Right hindlimb (tissue), 1 donor: ENCODE data around the gene MTUS2.
"Not testable (repeated sequence)": the region's sequence is repeated elsewhere in the genome, so short reads cannot be mapped to it uniquely, and the experiment has no call there.

ENCODE experiments used
- DNase-seq: peaks from one replicate; pipeline ENCODE4 v3.0.0-alpha.2; 2018

MTUS2 gene

DNA sequence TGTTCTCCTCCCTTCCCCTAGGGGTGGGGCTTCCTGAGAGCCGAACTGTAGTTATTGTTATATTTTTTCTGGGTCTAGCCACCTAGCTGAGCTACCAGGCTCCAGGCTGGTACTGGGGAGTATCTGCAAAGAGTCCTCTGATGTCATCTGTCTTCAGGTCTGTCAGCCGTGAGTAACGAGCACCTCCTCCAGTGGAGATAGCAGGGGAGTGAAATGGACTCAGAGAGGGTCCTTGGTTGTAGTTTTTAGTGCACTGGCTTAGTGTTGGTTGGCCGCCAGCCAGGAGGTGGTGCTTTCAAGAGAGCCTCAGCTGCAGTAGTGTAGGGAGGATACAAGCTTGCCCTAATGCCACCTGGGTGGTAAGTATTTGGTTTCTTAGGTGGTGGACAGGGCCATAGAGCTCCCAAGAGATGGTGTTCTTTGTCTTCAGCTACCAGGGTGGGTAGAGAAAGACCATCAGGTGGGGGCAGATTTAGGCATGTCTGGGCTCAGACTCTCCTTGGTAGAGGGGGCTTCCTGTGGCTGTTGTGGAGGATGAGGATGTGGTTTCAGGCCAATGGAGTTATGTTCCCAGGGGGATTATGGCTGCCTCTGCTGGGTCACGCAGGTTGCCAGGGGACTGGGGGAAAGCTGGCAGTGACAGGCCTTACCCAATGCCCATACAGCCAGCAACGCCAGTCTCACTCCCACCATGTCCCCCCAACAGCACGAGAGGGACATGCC lies 525.9 kb downstream of the MTUS2 start:
- DNase-seq, result not testable (repeated sequence)

DNA sequence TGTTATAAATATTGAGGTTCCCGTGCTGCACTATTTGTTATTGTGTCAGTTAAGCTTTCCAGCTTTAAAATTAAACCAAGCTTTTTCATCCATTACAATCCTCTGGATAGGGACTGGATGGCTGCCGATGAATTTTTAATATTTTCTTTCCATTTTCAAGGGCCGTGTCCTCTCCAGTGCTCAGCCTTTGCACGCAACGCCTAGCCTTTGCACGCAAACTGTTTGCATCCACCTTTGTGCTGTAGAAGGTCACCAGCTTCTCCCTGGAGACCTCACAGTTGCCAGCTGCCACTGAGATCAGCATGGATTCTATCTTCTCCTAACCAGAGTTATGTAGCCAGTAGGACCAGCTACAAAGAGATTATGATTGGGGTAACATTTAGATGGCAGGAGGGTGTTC lies 534.9 kb downstream of the MTUS2 start:
- no peak for DNase-seq

DNA sequence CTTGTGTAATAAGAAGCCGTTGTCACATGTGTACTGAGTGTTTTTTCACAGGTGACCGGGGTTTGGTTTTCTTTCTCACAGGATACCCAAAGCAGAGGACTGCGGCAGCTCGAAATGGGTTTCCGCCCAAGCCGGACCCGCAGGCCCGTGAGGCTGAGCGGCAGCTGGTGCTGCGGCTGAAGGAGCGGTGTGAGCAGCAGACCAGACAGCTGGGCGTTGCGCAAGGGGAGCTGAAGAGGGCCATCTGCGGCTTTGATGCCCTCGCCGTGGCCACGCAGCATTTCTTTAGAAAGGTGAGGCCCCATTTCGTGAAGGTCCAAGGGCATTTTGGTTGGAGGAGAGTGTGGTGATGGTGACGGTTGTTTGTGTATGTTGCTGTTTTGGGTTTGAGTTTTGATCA lies 539.0 kb downstream of the MTUS2 start:
- DNase-seq, result no peak

DNA sequence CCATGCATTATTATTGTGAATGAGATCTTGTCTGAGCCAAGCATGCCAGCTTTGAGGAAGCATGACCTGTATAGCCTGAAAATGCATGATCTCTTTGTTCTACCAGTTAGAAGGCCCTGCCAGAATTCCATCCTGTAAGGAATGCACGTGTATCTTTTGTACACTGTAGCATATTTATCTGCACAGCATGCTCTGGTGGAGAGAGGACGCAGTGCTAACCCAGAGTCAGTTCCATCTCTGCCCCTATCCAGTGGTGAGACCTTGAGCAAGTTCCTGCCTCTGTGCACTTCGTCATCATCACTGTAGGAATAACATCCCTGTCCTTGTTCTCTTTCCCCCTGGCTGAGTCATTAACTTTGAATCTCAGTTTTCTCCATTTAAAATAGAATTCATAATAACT lies 541.6 kb downstream of the MTUS2 start:
- no peak for DNase-seq

DNA sequence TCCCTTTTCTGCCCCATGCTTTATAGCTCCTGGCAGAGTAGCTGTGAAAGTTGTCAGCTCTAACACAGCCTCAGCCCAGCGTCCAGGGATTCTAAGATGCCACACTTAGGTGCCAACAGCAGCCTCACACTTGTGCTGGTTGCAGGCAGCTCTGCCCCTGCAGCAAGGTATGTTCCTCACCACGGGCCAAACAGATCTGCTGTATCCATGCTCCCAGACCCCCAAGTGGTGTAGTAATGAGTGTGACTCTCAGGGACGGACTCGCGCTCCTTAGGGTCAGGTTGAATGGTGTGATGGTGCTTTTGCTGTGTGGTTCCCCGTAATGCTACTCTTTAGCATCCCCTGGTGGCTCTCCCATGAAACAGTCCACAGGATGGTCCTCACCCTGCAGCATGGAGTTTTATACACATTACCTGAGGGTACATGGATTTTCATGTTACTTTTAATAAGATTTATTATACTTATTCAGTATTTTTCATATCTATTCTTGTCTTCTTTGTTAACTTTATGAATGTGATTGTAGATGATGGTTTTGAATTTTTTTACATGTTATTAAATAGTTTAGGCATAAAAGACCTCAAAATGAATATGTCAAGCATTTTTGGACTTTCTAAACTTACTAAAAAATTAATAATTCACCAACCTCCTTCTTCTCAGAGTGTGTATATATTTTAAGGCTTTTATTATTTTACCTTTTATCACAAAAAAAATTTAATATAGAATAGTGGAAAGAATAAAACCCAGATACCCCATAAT lies 542.9 kb downstream of the MTUS2 start:
- peak; percentile 39 for DNase-seq

DNA sequence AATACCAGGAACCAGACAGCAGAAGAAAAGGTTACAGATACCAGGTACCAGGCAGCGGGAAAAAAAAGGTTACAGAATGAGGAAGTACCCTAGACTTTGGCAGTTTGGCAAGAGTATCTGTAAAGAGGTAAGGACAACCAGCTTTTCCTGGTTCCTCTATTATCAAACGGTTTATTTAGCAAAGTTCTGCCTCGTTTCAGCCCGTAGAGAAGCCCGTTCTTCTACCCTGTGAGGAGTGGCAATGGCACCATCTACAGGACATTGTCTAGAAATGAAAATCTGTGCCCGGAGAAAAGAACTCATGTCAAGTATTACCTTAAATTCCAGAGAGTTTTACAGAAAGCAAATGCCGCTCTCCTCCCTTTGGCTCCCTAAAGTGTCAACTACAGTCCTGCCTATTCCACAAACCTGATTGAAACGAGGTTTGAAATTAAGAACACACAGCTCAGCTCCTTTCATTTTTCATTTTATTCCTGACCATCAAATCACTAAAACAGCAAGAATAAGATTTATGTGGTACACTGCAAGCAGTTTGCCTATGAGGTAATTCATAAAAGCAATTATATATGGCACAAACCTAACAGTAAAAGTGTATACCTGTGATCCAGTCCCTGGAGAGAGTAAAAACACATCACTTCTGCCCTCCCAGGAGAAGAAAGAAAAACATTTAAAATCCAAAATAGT lies 549.1 kb downstream of the MTUS2 start:
- DNase-seq, result no peak

DNA sequence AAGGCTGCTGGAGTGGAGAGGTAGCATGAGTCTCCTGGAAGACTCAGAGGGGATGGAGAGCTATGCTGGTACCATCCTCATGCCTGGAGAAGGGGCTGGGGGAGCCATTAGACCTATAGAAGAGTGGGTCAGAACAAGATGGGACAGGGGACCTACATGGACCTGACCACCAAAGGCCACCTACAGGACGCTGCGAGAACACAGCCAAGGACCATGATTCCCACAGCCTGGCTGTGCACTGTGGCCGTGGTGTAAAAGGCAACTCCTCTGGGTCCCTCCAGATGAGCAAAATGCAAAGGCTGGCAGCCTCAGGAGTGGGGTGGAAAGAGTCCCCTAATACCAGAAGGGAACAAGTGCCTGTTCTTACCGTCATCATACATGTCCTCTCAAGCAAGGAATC lies 559.1 kb downstream of the MTUS2 start:
- DNase-seq, result no peak

DNA sequence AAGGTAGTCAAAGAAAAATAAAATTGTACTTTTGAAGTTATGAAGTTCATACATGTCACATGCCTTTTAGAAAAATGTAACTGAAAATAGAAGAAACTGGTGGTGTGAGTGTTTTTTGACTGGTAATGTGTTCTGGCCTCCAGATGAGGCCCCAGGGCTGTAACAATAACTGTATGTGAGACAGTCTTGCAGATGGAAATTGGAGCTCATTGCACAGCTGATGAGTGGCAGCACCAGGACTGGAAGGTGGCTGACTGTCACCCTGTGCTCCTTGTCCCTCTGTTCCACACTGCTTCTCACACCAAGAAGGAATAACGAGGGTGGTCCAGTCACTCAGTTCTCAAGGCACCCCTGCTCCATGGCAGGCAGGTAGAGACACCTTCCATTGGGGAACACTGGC lies 559.7 kb downstream of the MTUS2 start:
- no peak for DNase-seq

DNA sequence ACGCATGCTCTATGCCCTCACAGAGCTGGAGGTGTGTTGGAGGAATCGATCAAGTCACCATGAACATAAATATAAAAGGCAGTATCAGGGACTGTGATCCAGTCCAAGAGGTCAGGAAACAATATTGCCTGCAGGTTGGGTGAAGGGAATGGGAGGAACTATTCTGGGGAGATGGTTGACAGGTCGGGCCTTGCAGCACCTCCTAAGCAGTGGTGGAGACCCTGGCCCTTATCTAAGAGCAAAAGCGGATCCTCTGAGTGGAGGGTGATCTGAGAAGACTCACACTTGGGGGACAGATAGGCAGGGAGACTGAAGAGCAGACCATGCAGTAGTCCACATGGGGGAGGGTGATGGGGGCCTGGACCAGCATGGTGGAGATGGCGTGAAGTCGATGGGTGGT lies 561.9 kb downstream of the MTUS2 start:
- no peak for DNase-seq

DNA sequence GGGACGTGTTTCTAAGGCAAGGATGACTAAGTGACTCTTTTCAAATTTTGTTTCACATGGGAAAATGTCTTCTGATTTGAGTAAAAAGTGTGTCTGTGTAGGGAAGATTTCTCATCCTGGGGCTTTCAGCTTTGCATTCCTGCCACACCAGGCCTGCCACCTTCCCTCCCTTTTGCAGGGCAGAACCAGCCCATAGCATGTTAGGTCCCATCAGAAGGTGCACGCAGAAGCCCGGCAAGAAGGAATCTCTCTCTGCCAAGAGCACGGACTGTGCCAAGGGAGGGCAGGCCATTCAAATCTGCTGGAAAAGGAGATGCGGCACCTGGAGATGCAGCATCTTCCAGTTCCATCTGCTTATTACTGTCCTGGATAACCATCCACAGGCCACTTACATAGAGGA lies 563.3 kb downstream of the MTUS2 start:
- DNase-seq, result no peak

DNA sequence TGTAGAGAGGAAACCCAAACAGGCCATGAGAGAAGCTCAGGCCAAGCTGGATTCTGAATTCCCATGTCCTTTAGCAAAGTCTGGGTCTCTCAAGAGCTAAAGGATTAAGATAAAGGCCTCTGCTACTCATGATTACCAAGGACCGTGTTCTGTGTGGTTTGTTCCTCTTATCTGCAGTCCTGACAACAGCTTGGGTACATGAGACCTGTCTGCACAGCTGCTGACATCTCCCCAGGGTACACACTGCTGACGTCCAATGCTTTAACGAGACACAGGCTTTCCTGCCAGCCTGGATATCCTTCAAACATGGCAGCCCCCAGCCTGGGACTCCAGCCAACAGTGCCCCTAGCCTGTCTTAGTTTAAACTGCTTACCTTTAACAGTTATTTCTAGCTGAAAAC lies 564.3 kb downstream of the MTUS2 start:
- DNase-seq, result peak; percentile 33

DNA sequence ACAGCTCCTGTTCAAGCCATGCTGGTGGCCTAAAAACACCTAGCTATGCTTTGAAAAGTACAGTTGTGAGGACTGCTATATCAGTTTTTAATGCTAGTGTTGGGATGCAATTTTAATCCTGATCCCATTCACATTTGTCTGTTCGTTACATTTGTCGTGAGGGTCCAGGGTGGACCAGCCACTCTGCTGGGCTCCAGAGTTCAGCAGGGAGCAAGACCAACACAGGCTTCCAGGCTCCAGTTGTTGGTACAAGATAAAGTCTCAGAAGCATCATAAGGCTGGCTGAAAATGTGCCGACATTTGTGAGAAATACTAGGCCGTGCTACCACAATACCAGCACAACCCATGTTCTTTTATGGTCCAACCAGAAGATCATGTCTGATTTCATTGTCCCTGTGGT lies 564.7 kb downstream of the MTUS2 start:
- DNase-seq, result no peak

DNA sequence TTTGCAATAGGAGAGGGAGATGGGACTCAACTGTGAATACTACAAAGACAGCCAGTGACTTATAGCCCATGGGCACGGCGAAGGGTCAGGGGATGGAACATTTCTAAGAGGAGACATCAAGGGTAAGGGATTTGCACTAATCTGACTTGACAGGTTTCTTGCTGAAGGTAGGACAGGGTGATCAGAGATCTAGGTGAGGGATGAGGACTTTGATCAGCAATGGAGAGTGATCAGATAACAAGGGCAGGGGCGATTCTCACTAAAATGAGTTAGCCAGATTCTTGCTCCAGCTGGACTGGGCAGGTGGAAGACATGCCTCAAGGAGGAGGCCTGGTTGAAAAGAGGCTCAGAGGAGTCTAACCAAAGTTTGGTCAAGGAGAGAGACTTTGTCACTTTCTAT lies 566.1 kb downstream of the MTUS2 start:
- DNase-seq, result no peak

DNA sequence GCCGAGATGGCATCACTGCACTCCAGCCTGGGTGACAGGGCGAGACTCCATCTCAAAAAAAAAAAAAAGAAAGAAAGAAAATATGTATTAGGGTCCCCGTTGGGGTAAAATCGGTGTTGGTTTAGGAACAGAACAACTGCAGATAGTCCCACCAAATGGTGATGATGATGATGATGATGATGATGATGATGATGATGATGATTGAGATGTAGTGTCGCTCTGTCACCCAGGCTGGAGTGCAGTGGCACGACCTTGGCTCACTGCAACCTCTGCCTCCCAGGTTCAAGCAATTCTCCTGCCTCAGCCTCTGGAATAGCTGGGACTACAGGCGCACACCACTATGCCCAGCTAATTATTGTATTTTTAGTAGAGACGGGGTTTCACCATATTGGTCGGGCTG lies 570.5 kb downstream of the MTUS2 start:
- not testable (repeated sequence) for DNase-seq

DNA sequence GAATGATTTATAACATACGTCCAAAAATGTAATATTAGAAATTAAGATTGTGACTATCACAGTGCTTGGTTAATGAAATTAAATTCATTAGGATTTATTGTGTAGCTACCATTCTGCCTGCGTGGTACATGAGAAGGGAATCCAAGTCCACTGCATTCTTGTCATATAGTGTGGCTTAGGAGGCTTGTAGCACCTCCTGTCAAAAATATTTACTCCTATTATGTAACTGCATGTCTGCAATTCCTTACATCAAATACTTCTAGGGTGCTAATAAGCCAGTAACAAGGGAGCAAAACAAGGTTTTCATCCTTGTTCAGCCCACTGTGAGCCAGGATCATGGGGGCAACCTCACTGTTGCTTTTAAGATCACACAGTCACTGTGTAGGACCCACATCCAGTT lies 576.3 kb downstream of the MTUS2 start:
- DNase-seq, result no peak

DNA sequence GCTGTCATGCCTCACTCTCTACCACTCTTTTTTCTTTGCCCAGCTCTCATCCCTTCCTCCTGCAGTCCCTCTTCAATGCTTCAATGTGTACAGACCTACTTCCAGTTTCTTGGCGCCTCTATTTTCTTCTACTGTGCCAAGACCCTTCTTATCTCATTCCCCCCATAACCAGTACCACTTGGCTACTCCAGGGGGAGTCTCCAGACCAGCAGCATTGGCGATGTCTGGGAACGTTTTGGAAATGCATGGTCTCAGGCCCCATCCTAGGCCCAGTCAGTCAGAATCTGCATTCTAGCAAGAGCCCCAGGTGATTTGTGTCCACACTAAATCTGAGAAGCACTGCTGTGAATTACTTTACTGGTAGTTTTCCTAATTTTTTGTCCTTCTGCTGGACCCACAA lies 577.1 kb downstream of the MTUS2 start:
- DNase-seq, result no peak

DNA sequence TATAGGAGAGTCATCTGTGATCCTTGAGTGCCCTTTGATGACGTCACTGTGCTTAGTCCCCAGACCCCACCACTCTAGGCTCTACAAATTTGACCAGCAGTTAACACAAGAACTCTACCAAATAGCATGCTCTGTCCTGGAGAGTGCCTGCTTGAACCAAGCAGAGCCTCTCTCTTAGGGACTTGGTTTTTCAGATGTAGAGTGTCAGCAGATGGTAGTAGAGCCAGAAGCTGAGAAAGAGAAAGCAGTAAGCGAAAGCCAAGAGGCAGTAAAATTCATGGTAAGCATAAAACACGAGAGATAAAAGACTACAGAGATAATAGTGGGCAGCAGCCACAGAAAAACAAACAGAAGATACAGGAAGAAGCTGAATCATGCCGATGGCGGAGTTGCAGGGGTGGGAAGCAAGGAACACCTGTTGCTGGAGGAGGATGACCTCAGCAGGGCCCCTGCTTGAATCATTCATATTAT lies 582.1 kb downstream of the MTUS2 start:
- DNase-seq, result no peak

DNA sequence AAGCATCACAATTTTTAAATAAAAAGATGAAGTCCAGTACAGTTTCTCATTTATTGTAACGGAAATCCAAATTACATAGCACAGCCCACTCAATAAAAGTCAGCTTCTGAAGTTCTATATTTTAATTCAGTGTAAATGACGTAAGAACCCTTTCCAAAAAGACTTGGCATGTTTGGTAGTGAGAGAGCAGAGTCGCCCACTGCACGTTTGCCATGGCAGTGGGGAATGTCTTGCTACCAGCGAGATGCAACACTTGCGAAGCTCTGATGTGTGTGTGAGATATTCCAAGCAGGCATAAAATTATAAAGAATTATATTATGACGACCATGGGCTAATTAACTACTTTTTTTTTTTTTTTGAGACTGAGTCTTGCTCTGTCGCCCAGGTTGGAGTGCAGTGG lies 585.3 kb downstream of the MTUS2 start:
- no peak for DNase-seq

DNA sequence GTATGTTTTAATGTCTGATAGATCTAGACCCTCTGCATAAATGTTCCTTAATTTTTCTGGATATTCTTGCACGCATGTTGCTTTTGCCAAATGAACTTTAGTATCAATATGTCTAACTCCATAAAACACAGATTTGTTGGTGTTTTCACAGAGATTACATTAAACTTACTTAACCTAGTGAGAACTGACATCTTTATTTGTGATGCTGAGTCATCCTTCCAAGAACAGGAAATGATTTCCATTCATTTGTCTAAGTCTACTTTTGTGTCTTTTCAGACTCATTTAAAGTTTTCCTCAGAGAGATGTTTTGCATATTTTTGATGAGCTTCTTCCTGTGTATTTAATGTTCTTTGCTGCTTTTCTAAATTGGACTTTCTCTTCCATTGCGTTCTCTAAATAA lies 591.3 kb downstream of the MTUS2 start:
- no peak for DNase-seq

DNA sequence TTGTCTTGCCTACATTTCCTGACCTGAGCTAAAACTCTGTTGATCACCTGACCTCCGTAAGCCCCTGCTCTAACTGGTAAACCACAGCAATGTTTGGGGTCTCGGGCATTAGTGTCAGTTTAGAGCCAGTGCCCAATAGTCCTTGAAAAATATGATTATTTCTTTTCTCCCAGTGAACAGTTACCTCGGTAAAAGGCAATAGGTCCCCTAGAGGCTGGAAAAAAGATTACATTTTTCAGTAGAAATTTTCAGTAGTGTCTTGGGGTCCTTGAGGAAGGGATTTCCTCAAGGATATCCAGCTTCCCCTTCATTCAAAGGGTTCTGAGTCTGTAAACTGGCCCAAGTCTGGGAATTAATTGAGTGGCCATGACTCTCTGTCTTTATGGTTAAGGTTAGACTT lies 597.9 kb downstream of the MTUS2 start:
- no peak for DNase-seq

DNA sequence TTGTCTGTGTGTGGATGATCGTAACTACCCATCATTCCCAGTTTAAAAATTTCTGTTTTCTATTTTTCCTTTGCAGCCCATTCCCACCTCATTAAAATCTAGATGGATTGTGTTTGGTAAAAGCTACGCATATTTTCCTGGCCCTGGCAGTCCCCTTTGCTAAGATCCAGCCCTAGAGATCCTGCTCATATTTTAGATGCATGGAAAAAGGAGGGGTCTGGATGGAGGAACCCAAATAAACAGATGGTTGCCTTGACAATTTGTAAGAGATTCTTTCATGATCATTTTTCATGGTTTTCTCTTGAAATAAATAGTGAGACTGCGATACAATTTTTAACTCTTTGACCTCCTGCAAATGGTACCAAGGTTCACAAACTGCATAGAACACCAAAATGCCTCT lies 601.0 kb downstream of the MTUS2 start:
- no peak for DNase-seq

DNA sequence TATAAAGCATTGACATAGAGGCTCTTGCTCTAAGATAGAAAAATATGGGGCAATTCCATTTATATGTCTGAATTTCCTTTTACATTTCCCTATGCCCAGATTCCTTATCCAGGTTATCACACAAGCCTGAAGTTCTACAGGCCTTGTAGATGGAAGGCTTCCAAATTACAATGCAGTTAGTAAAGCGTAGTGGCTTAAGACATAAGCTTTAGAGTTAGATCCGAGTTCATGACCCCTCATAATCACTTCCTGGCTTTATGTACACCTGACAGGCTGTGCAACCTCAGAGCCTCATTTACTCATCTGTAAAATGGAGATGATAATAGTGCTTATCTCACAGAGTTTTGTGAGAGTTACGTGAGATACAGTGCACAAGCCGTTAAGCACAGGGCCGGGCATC lies 601.9 kb downstream of the MTUS2 start:
- DNase-seq, result no peak

DNA sequence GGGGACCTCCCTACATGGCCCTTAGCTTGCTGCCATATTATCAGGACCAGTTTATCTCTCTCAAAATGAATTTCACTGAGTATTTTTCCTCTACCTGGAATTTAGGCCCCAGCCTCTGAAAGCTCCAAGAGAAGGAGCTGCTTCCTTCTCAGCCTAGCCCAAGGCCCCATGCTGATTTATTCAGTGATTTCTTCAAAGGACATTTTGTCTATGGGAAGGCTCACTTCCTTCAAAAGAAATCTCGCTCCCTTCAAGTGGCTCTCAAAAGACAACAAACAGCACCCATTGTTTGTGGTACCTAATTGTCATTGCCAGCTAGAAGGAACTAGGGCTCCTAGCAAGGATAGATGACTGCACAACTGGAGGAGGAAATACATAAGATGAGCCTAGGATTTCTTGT lies 602.9 kb downstream of the MTUS2 start:
- DNase-seq, result no peak

DNA sequence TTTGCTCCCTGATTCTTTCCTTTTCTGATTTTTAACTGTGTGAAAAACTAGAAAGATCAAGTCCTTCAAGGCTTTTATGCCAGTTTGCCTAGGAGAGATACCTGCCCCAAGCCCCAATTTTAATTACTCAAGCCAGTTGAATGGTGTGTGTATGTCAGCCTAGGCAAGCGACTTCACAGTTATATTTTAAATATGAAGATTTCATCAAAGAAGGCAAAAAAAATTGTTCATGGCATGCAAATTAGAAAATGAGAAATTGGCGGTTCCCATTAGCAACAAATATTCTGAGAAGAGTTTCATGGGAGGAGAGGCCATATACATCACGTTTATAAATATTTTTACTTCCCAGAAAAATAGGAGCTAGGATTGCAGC lies 607.8 kb downstream of the MTUS2 start:
- no peak for DNase-seq
